ENCODE data around the gene GRM5.

DNA sequence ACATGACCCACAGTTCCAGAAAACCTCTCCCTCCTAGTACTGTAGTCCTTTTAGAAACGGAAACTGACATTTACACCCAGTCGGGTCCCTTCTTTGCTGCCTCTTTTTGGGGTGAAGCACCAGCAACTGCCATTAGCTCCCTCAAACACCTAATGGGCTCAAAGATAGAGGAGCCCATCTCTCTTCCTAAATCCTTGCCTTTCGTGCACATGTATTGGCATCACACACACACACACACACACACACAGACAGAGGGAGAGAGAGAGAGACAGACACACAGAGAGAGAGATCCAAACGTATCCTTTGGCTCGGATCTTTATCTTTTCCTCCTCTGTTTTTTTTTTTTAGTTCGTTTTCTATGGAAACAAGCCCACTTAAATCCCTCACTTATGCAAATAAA, 716 bp downstream of the GRM5 start:
- TF ChIP-seq POLR2AphosphoS5 (IDR thresholded peaks at IDR 0.05; ENCODE audit: low read depth, low read length) (no peak), SIN3A (IDR thresholded peaks at IDR 0.05; ENCODE audit: borderline replicate concordance, insufficient read depth, low read length) (no peak), TAF1 (IDR thresholded peaks at IDR 0.05; ENCODE audit: borderline replicate concordance, insufficient read depth, low read length) (no peak)
- TF ChIP-seq, protein P1, sequence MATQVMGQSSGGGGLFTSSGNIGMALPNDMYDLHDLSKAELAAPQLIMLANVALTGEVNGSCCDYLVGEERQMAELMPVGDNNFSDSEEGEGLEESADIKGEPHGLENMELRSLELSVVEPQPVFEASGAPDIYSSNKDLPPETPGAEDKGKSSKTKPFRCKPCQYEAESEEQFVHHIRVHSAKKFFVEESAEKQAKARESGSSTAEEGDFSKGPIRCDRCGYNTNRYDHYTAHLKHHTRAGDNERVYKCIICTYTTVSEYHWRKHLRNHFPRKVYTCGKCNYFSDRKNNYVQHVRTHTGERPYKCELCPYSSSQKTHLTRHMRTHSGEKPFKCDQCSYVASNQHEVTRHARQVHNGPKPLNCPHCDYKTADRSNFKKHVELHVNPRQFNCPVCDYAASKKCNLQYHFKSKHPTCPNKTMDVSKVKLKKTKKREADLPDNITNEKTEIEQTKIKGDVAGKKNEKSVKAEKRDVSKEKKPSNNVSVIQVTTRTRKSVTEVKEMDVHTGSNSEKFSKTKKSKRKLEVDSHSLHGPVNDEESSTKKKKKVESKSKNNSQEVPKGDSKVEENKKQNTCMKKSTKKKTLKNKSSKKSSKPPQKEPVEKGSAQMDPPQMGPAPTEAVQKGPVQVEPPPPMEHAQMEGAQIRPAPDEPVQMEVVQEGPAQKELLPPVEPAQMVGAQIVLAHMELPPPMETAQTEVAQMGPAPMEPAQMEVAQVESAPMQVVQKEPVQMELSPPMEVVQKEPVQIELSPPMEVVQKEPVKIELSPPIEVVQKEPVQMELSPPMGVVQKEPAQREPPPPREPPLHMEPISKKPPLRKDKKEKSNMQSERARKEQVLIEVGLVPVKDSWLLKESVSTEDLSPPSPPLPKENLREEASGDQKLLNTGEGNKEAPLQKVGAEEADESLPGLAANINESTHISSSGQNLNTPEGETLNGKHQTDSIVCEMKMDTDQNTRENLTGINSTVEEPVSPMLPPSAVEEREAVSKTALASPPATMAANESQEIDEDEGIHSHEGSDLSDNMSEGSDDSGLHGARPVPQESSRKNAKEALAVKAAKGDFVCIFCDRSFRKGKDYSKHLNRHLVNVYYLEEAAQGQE (IDR thresholded peaks at IDR 0.05; ENCODE audit: insufficient read depth in 1 of 2, low read depth in 2 of 2, low read length in 2 of 2) = no peak
